Lower leg skin (tissue), 3 donors: ENCODE measurements around the gene MYO1B.

Source experiments
- CTCF ChIP-seq, 3 donors: fragments of 450-650 bp; IDR thresholded peaks; one replicate each; pipeline ENCODE4 v1.5.1; 2016; ENCODE audit warnings: antibody characterized with exemption in 3 of 3, mild to moderate bottlenecking in 3 of 3, moderate library complexity in 2 of 3
- POLR2A ChIP-seq, 2 donors: fragments of 450-650 bp; IDR thresholded peaks; one replicate each; pipeline ENCODE4 v1.6.1; 2016 to 2017; ENCODE audit warnings: antibody characterized with exemption in 2 of 2, mild to moderate bottlenecking in 1 of 2, moderate library complexity in 1 of 2

DNA sequence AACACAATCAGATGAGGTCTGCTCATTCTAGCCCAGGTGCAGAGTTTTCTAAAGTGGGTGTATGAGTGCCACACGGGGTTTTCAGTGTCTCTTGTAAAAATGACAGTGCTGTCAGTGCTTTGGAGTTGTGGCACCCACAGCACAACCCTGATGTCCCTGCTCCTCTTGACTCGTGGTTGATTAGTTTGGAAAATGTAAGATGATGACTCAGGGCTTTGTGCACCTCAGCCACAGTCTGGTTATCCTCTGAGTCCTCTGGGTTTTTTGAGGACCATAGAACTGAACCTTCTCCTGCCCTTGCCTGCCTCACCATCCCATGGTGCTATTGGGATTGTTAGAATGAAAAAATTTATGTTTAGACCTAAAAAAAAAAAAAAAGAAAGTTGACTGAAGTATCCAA lies 105.6 kb downstream of the MYO1B start:
- TF ChIP-seq POLR2A (IDR thresholded peaks at IDR 0.05), result no peak
- TF ChIP-seq CTCF (IDR thresholded peaks at IDR 0.05), result no peak
